ENCODE results near the gene RAC3.

GRCh38 chr17:82076018-82076784 is 44.7 kb downstream of the RAC3 start:
- TF ChIP-seq EZH2 (IDR thresholded peaks at IDR 0.05; ENCODE audit: insufficient read depth, poor library complexity, severe bottlenecking) (no peak), EZH2phosphoT487 (IDR thresholded peaks at IDR 0.05; ENCODE audit: insufficient read depth, low read depth) (no peak)

All from GM23248 (cell line).